ENCODE data around the gene MYL11. TPM values are rescaled to one million over a fixed set of nuclear protein-coding genes. Genes with fewer than 3 reads are reported as not detected.
A peak's percentile ranks its signal among the peaks of the same experiment; 100 is the strongest.

Gene MYL11
- total RNA-seq, 2 donors from 2014 or later: 3.5 to 23.5 TPM

DNA sequence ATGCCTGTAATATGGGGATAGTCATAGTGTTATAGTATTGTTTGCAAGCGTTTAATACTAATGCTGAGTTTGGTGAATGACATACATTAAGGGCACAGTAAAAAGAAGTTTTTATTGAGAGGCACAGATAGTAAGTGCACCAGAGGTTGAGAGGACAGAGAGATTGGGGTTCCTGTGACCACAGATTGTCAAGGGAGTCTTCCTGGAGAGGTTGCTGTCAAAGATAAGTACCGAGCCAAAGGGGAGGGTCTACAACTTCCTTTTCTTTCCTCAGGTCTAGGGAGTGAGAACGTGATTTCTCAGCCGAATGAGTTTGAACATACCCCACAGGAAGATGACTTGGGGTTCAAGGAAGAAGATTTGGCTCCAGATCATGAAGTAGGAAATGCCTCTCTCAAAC is 22.5 kb downstream of the MYL11 start:
- 79% methylated on average over 4 of the region's 4 CpGs for WGBS
- no peaks in the 10 kb centered on the region for H3K27me3 ChIP-seq (replicated peaks; ENCODE audit: insufficient read depth)
- TF ChIP-seq POLR2AphosphoS5 (IDR thresholded peaks at IDR 0.05): no peak
- TF ChIP-seq CTCF (IDR thresholded peaks at IDR 0.05): no peak
- no peak for TF ChIP-seq POLR2A (IDR thresholded peaks at IDR 0.05)
- no peaks in the 10 kb centered on the region for H3K36me3 ChIP-seq
- H3K9me3 ChIP-seq: no peaks in the 10 kb centered on the region
- H3K4me3 ChIP-seq: no peak overlapping the region
- intact Hi-C loops (cut with DNase I): no loop called here
- no peak overlapping the region for H3K27ac ChIP-seq
- no peak for DNase-seq (ENCODE audit: low spot score)
- peaks cover 8% of the 10 kb centered on the region for H3K4me1 ChIP-seq (replicated peaks)

DNA sequence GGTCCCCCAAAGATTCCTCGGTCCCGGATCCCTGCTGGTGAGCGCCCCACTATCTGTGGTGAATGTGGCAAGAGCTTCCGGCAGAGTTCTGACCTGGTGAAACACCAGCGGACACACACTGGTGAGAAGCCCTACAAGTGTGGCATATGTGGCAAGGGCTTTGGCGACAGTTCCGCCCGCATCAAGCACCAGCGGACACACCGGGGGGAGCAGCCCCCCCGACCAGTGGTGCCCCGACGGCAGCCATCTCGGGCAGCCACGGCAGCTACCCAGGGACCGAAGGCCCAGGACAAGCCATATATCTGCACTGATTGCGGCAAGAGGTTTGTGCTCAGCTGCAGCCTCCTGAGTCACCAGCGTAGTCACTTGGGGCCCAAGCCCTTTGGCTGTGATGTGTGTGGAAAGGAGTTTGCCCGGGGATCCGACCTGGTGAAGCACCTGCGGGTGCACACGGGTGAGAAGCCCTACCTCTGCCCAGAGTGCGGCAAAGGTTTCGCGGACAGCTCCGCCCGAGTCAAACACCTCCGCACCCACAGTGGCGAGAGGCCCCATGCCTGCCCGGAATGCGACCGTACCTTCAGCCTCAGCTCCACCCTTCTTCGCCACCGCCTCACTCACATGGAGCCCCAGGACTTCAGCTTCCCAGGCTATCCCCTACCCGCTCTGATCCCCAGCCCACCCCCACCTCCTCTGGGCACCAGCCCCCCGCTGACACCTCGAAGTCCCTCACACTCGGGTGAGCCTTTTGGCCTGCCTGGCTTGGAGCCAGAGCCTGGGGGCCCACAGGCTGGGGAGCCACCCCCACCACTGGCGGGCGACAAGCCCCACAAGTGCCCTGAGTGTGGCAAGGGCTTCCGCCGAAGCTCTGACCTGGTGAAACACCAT is 23.4 kb downstream of the MYL11 start:
- DNase-seq (ENCODE audit: low spot score): no peak
- intact Hi-C loops (cut with DNase I): no loop called here
- Histone ChIP-seq H3K9me3 (no peaks in the 10 kb centered on the region), H3K36me3 (no peaks in the 10 kb centered on the region), H3K4me3 (no peak overlapping the region), H3K27ac (no peak overlapping the region), H3K27me3 (replicated peaks; ENCODE audit: insufficient read depth) (no peaks in the 10 kb centered on the region), H3K4me1 (replicated peaks) (peaks cover 8% of the 10 kb centered on the region)
- WGBS: 90% methylated on average over 29 of the region's 42 CpGs
- TF ChIP-seq POLR2AphosphoS5 (IDR thresholded peaks at IDR 0.05) (no peak), POLR2A (IDR thresholded peaks at IDR 0.05) (no peak), CTCF (IDR thresholded peaks at IDR 0.05) (no peak)

GRCh38 chr16:30398661-30399434 is 24.2 kb downstream of the MYL11 start:
- no peaks in the 10 kb centered on the region for H3K9me3 ChIP-seq
- no peaks in the 10 kb centered on the region for H3K27me3 ChIP-seq (replicated peaks; ENCODE audit: insufficient read depth)
- peaks cover 8% of the 10 kb centered on the region for H3K4me1 ChIP-seq (replicated peaks)
- intact Hi-C loops (cut with DNase I): no loop called here
- no peaks in the 10 kb centered on the region for H3K36me3 ChIP-seq
- WGBS: 84% methylated on average over 23 of the region's 23 CpGs
- no peak for DNase-seq (ENCODE audit: low spot score)
- H3K27ac ChIP-seq: peak overlapping the region; percentile 82
- TF ChIP-seq POLR2A (IDR thresholded peaks at IDR 0.05): no peak
- no peak for TF ChIP-seq POLR2AphosphoS5 (IDR thresholded peaks at IDR 0.05)
- TF ChIP-seq CTCF (IDR thresholded peaks at IDR 0.05): no peak
- no peak overlapping the region for H3K4me3 ChIP-seq

DNA sequence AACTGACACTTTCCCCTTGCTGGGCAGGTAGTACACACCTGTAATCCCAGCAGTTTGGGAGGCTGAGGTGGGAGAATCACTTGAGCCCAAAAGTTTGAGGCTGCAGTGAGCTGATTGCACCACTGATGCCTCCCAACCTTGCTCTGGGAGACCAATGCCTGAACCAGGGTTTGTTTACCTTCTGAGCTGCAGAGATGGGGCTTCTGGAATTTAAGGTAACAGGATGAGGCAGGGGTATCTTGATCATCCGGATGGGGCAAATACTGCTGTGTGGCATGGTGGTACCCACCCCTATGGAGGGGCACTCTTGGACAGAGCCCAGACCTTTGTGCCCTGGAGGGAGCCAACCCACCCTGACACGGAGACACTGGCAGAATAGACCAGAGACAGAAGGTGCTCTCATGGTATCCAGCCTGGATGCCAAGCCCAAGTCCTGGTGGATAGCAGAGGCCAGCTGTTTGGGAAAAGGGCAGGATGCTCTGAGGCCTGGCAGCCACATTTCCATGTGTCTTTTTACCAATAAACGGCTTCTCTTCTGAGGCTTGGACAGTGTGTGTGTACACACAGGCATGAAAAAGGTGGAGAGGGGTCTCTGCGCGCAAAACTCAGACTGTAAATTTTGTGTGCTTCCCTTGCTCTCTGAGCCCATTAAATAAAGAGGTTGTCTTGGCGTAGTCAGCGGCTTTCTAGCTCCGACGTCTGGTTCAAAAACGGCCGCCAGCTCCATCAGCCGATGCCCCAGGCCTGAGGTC is 25.0 kb downstream of the MYL11 start:
- Histone ChIP-seq H3K36me3 (no peaks in the 10 kb centered on the region), H3K4me1 (replicated peaks) (peaks cover 8% of the 10 kb centered on the region), H3K27me3 (replicated peaks; ENCODE audit: insufficient read depth) (no peaks in the 10 kb centered on the region), H3K9me3 (no peaks in the 10 kb centered on the region), H3K4me3 (peak overlapping the region; percentile 47 to 50), H3K27ac (peak overlapping the region; percentile 82)
- intact Hi-C loops (cut with DNase I): loop anchor here (10.0 kb wide), 1 partner anchor 305 kb away; the partner anchor contains the start of genes TBX6 and YPEL3
- TF ChIP-seq CTCF (IDR thresholded peaks at IDR 0.05): no peak
- TF ChIP-seq POLR2AphosphoS5 (IDR thresholded peaks at IDR 0.05): no peak
- no peak for TF ChIP-seq POLR2A (IDR thresholded peaks at IDR 0.05)
- WGBS: 13% methylated on average over 12 of the region's 12 CpGs
- DNase-seq (ENCODE audit: low spot score): no peak

Measured in prostate gland (tissue), 2 donors.